MM.1S (cell line): ENCODE data around the gene IL1RAPL1.

ENCODE experiments used
- EZH2 ChIP-seq: fragments of 300-600 bp; sonication (generic); optimal IDR thresholded peaks from 2 replicates; pipeline ENCODE3; 2017; ENCODE audit warnings: low read depth, mild to moderate bottlenecking, antibody characterized with exemption, low read length, mixed read lengths
- EZH2phosphoT487 ChIP-seq: fragments of 300-600 bp; sonication (generic); IDR thresholded peaks from 2 replicates; pipeline ENCODE4 v1.6.1; 2018; ENCODE audit warnings: antibody characterized with exemption, low read length
- TF ChIP-seq, protein P1 (sequence below): fragments of 300-600 bp; sonication (generic); IDR thresholded peaks from 2 replicates; pipeline ENCODE4 v1.5.1; 2016; ENCODE audit warnings: antibody characterized with exemption, low read length, mixed read lengths

DNA sequence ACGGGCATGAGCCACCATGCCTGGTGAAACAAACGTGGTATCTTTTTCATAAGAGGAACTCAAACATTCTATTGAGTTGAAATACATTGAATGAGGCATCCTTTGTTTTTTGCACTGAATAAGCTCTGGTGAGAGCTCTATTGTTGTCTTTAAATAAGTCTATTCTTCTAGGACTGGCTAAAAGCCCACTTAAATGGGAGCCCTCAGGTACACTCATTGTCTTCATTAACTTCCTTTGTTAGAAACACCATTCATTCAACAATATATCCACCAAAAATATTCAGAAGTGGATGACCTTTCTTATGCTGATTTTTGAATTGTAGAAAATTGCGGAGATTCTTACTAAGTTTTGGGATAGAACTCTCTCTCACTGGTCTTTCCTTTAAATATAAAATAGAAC, 568.0 kb downstream of the IL1RAPL1 start:
- TF ChIP-seq, protein P1, sequence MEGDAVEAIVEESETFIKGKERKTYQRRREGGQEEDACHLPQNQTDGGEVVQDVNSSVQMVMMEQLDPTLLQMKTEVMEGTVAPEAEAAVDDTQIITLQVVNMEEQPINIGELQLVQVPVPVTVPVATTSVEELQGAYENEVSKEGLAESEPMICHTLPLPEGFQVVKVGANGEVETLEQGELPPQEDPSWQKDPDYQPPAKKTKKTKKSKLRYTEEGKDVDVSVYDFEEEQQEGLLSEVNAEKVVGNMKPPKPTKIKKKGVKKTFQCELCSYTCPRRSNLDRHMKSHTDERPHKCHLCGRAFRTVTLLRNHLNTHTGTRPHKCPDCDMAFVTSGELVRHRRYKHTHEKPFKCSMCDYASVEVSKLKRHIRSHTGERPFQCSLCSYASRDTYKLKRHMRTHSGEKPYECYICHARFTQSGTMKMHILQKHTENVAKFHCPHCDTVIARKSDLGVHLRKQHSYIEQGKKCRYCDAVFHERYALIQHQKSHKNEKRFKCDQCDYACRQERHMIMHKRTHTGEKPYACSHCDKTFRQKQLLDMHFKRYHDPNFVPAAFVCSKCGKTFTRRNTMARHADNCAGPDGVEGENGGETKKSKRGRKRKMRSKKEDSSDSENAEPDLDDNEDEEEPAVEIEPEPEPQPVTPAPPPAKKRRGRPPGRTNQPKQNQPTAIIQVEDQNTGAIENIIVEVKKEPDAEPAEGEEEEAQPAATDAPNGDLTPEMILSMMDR: no peak
- TF ChIP-seq EZH2phosphoT487 (no peak), EZH2 (no peak)
